Natural killer cell (primary cell): ENCODE measurements around the gene NAV2. TPM values are rescaled to one million over a fixed set of nuclear protein-coding genes. Genes with fewer than 3 reads are reported as not detected.

Experiments used
- ATAC-seq, 3 donors: fragments of 150-1000 bp in 2 of 3; fragments of 200-7000 bp in 1 of 3; cut with Tn5 transposase; 1 replicate in 1 of 3; 2 replicates in 2 of 3; pipeline ENCODE4 v1.10.0; 2021; ENCODE audit warnings: mild to moderate bottlenecking in 2 of 3, moderate library complexity in 2 of 3
- DNase-seq, 2 donors: peaks; one replicate each; pipeline versions ENCODE4 v3.0.0 to v3.0.0-alpha.2; 2013 to 2021; ENCODE audit warnings: mixed read lengths in 1 of 2
- H3K27ac ChIP-seq: one replicate; pipeline ENCODE4 v1.5.1; 2013; ENCODE audit warnings: mild to moderate bottlenecking, low read length
- H3K27me3 ChIP-seq: one replicate; pipeline ENCODE4 v1.6.1; 2013; ENCODE audit warnings: low read length; ENCODE audit not compliant: control insufficient read depth, insufficient read depth
- H3K36me3 ChIP-seq: one replicate; pipeline ENCODE4 v1.6.1; 2013; ENCODE audit warnings: low read length; ENCODE audit not compliant: control insufficient read depth, insufficient read depth
- H3K4me1 ChIP-seq: one replicate; pipeline ENCODE4 v1.6.1; 2013; ENCODE audit warnings: low read length; ENCODE audit not compliant: control insufficient read depth, insufficient read depth
- H3K4me3 ChIP-seq: one replicate; pipeline ENCODE4 v1.5.1; 2013; ENCODE audit warnings: low read length
- H3K9me3 ChIP-seq: one replicate; pipeline ENCODE4 v1.6.1; 2013; ENCODE audit warnings: low read length; ENCODE audit not compliant: control insufficient read depth, insufficient read depth
- H3K27ac Mint-ChIP-seq, 2 donors: one replicate each; pipeline ENCODE4 v1.8.0; 2022; ENCODE audit warnings: mild to moderate bottlenecking in 2 of 2, mixed read lengths in 2 of 2, moderate library complexity in 1 of 2
- H3K27me3 Mint-ChIP-seq, 2 donors: one replicate each; pipeline ENCODE4 v1.8.0; 2022; ENCODE audit warnings: low read depth in 2 of 2, mixed read lengths in 2 of 2
- H3K36me3 Mint-ChIP-seq: one replicate; pipeline ENCODE4 v1.8.0; 2022; ENCODE audit warnings: mixed read lengths
- H3K4me1 Mint-ChIP-seq, 2 donors: one replicate each; pipeline ENCODE4 v1.8.0; 2022; ENCODE audit warnings: mixed read lengths in 2 of 2
- H3K4me3 Mint-ChIP-seq: one replicate; pipeline ENCODE4 v1.8.0; 2022; ENCODE audit warnings: mild to moderate bottlenecking, moderate library complexity, mixed read lengths
- H3K9me3 Mint-ChIP-seq, 2 donors: one replicate each; pipeline ENCODE4 v1.8.0; 2022; ENCODE audit warnings: mixed read lengths in 2 of 2
- WGBS: methylation state at CpG from one replicate; pipeline ENCODE4 v1.1.7; 2013; ENCODE audit warnings: missing lambda C conversion rate; ENCODE audit not compliant: insufficient coverage; 5-methylcytosine and 5-hydroxymethylcytosine counted together
- intact Hi-C: fragments of 100-400 bp; cut with micrococcal nuclease; formaldehyde crosslinking; loops from one replicate; pipeline ENCODE4 v1.14.2; 2022
- total RNA-seq, 4 donors: library from RNA; stranded (reverse); fragments of 120-200 nt in 1 of 4; gene quantifications; one replicate each; pipeline versions ENCODE4 v1.2.3 to v1.2.4, GENCODE V29; 2013 to 2022
- TF ChIP-seq, protein P1 (sequence below): fragments of 200-600 bp; IDR thresholded peaks from one replicate; pipeline ENCODE4 v1.8.0; 2022; ENCODE audit warnings: antibody characterized with exemption

NAV2 gene
- total RNA-seq, 3 donors from 2014 or later (not counting 1 experiment from before 2014, with no cell fraction given): 0.14 to 1.6 (median 0.43) TPM

DNA sequence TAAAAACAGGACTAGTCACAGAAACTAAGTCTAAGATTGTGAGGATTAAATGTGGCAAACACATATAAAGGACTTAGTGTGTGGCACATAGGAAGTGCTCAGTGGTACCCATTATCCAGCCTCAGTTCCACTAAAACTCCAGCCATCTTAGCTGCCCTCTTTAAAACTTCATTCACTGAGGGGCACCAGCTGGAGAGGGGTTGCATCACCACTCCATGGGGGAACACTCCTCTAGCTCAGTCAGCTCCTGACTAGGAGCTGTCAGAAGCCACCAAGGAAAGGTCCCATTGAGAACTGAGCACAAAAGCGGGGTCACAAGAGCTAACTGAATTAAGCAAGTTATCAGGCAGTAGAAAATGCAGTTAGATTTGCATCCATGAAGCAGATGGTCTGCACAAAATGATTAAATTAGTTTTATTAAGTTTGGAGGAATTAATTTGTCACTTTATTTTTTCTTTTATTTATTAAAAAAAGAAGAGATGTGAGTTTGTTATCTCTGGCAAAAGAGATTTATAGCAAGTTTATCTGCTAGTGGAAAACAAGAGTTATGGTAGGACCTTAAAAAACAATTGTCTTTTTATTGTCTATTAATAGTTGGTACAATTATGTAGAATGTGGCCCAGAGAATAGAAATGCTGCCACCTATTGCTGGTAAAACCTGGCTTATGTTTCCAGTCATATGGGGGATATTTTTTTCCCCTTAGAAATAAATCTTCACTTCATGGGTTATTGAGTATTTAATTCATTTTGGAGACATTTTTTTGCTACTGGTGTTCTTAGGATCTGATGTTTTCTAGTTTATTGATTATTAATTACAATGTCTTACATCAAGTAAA, 95.7 kb downstream of the NAV2 start:
- Mint-ChIP-seq H3K4me3 (no peak overlapping the region), H3K4me1 (no peaks in the 10 kb centered on the region), H3K9me3 (no peaks in the 10 kb centered on the region), H3K36me3 (no peaks in the 10 kb centered on the region), H3K27me3 (peaks cover 4 to 26% of the 10 kb centered on the region in 2 donors), H3K27ac (no peak overlapping the region)
- DNase-seq (peak in 1 of 2 donors; percentile 3), ATAC-seq (no peak)
- Histone ChIP-seq H3K4me3 (no peak overlapping the region), H3K27me3 (no peaks in the 10 kb centered on the region), H3K27ac (no peak overlapping the region), H3K4me1 (no peaks in the 10 kb centered on the region), H3K36me3 (no peaks in the 10 kb centered on the region), H3K9me3 (no peaks in the 10 kb centered on the region)
- intact Hi-C loops: no loop called here
- TF ChIP-seq, protein P1, sequence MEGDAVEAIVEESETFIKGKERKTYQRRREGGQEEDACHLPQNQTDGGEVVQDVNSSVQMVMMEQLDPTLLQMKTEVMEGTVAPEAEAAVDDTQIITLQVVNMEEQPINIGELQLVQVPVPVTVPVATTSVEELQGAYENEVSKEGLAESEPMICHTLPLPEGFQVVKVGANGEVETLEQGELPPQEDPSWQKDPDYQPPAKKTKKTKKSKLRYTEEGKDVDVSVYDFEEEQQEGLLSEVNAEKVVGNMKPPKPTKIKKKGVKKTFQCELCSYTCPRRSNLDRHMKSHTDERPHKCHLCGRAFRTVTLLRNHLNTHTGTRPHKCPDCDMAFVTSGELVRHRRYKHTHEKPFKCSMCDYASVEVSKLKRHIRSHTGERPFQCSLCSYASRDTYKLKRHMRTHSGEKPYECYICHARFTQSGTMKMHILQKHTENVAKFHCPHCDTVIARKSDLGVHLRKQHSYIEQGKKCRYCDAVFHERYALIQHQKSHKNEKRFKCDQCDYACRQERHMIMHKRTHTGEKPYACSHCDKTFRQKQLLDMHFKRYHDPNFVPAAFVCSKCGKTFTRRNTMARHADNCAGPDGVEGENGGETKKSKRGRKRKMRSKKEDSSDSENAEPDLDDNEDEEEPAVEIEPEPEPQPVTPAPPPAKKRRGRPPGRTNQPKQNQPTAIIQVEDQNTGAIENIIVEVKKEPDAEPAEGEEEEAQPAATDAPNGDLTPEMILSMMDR: no peak
- 72% methylated on average over 1 of the region's 1 CpG for WGBS

DNA sequence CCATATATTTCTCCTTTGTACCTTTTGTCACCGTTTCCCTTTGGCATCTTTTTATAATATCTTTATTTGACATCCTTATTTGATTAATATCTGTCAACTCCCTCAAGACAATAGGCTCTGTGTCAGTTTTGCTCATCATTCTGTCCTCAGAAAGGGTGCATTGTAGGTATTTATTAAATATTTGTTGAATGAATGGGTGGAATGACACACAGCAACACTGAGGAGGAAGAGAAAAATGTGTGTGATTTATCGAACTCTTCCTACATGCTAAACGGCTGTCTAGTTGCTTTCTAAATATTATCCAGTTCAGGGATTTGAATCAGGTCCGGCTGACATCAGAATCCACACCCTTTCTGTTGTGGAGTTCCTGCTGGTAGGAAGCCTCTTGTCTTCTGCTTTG, 98.2 kb downstream of the NAV2 start:
- WGBS: 94% methylated on average over 4 of the region's 4 CpGs
- DNase-seq (no peak), ATAC-seq (no peak)
- H3K27me3 Mint-ChIP-seq: peaks cover 4 to 13% of the 10 kb centered on the region in 2 donors
- H3K4me1 ChIP-seq: no peaks in the 10 kb centered on the region
- H3K4me1 Mint-ChIP-seq: no peaks in the 10 kb centered on the region
- no peak overlapping the region for H3K4me3 Mint-ChIP-seq
- H3K27ac Mint-ChIP-seq: no peak overlapping the region
- TF ChIP-seq, protein P1: no peak
- H3K36me3 ChIP-seq: no peaks in the 10 kb centered on the region
- no peak overlapping the region for H3K4me3 ChIP-seq
- no peaks in the 10 kb centered on the region for H3K9me3 Mint-ChIP-seq
- no peak overlapping the region for H3K27ac ChIP-seq
- H3K36me3 Mint-ChIP-seq: no peaks in the 10 kb centered on the region
- H3K9me3 ChIP-seq: no peaks in the 10 kb centered on the region
- no peaks in the 10 kb centered on the region for H3K27me3 ChIP-seq
- intact Hi-C loops: no loop called here

DNA sequence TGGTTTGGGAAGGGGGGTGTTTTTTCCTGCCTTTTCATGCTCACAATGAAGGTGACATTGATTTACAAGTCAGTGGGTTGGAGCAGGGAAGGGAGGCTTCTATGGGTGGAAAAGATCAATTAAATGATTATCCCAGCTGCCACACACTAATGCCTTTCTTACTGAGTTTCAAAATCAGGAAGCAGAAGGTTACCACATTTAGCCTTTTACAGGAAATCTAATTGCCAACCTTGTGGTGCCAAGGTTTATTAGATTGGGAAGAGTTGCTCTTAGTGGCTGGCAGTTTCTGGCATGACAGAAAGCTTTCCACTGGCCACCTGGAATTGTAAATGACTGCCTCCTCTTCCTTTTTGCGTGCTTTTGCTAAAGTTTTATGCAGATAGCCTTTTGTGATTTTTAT, 98.7 kb downstream of the NAV2 start:
- Histone ChIP-seq H3K27ac (no peak overlapping the region), H3K27me3 (no peaks in the 10 kb centered on the region), H3K4me3 (no peak overlapping the region), H3K4me1 (no peaks in the 10 kb centered on the region), H3K9me3 (no peaks in the 10 kb centered on the region), H3K36me3 (no peaks in the 10 kb centered on the region)
- Mint-ChIP-seq H3K27me3 (peaks cover 4 to 9% of the 10 kb centered on the region in 2 donors), H3K4me3 (no peak overlapping the region), H3K36me3 (no peaks in the 10 kb centered on the region), H3K27ac (no peak overlapping the region), H3K9me3 (no peaks in the 10 kb centered on the region), H3K4me1 (no peaks in the 10 kb centered on the region)
- WGBS: no CpG with 5 or more reads among the region's 1 CpG
- ATAC-seq (no peak), DNase-seq (no peak)
- TF ChIP-seq, protein P1: no peak
- intact Hi-C loops: no loop called here
